ENCODE measurements around the gene VDAC2.

VDAC2 gene

GRCh38 chr10:75276069-75276872 is 65.7 kb downstream of the VDAC2 start (continued):
- TF ChIP-seq, protein P1, sequence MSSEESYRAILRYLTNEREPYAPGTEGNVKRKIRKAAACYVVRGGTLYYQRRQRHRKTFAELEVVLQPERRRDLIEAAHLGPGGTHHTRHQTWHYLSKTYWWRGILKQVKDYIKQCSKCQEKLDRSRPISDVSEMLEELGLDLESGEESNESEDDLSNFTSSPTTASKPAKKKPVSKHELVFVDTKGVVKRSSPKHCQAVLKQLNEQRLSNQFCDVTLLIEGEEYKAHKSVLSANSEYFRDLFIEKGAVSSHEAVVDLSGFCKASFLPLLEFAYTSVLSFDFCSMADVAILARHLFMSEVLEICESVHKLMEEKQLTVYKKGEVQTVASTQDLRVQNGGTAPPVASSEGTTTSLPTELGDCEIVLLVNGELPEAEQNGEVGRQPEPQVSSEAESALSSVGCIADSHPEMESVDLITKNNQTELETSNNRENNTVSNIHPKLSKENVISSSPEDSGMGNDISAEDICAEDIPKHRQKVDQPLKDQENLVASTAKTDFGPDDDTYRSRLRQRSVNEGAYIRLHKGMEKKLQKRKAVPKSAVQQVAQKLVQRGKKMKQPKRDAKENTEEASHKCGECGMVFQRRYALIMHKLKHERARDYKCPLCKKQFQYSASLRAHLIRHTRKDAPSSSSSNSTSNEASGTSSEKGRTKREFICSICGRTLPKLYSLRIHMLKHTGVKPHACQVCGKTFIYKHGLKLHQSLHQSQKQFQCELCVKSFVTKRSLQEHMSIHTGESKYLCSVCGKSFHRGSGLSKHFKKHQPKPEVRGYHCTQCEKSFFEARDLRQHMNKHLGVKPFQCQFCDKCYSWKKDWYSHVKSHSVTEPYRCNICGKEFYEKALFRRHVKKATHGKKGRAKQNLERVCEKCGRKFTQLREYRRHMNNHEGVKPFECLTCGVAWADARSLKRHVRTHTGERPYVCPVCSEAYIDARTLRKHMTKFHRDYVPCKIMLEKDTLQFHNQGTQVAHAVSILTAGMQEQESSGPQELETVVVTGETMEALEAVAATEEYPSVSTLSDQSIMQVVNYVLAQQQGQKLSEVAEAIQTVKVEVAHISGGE (tag by site-specific recombination; conservative IDR thresholded peaks at IDR 0.05; ENCODE audit: low read depth) = no peak
- TF ChIP-seq ZNF555 (tag by site-specific recombination; conservative IDR thresholded peaks at IDR 0.05) (no peak), ZNF777 (tag by site-specific recombination; IDR thresholded peaks at IDR 0.05; ENCODE audit: borderline replicate concordance) (no peak), ZNF112 (tag by site-specific recombination; IDR thresholded peaks at IDR 0.05) (no peak), ZSCAN16 (tag by site-specific recombination; IDR thresholded peaks at IDR 0.05) (no peak), HIC1 (tag by site-specific recombination; IDR thresholded peaks at IDR 0.05) (no peak), BCL11B (tag by site-specific recombination; IDR thresholded peaks at IDR 0.05; ENCODE audit: low read depth) (no peak)
- TF ChIP-seq, protein P2, sequence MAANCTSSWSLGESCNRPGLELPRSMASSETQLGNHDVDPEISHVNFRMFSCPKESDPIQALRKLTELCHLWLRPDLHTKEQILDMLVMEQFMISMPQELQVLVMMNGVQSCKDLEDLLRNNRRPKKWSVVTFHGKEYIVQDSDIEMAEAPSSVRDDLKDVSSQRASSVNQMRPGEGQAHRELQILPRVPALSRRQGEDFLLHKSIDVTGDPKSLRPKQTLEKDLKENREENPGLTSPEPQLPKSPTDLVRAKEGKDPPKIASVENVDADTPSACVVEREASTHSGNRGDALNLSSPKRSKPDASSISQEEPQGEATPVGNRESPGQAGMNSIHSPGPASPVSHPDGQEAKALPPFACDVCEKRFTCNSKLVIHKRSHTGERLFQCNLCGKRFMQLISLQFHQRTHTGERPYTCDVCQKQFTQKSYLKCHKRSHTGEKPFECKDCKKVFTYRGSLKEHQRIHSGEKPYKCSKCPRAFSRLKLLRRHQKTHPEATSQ (tag by site-specific recombination; IDR thresholded peaks at IDR 0.05) = no peak

- Histone ChIP-seq H3K4me1 (ENCODE audit: control insufficient read depth, insufficient read depth, low read length) (no peaks in the 10 kb centered on the region; the same call in none of the 2 replicates), H3K4me3 (ENCODE audit: low read depth, low read length) (no peak overlapping the region), H3K36me3 (ENCODE audit: control insufficient read depth in 2 of 2, insufficient read depth in 1 of 2, low read length in 2 of 2) (no peaks in the 10 kb centered on the region), H3K27ac (ENCODE audit: extremely low read depth, low read depth, low read length) (no peak overlapping the region), H3K9me3 (ENCODE audit: control insufficient read depth, insufficient read depth, low read depth, low read length) (no peaks in the 10 kb centered on the region)
- CTCF ChIA-PET = no interaction called here
- TF ChIP-seq ZSCAN4 (tag by site-specific recombination; IDR thresholded peaks at IDR 0.05) = peak; percentile 57; the same call in 1 of the 2 replicates
- no peak for TF ChIP-seq ZNF530 (tag by site-specific recombination; IDR thresholded peaks at IDR 0.05; ENCODE audit: low read depth)
- POLR2A ChIA-PET = no interaction called here
Measured at GRCh38 chr10:75280236-75280635, 69.6 kb downstream of the VDAC2 start.
